ENCODE measurements around the gene CREB3L1.

GRCh38 chr11:46361283-46362155 lies 84.1 kb downstream of the CREB3L1 start:
- TF ChIP-seq, protein P1, sequence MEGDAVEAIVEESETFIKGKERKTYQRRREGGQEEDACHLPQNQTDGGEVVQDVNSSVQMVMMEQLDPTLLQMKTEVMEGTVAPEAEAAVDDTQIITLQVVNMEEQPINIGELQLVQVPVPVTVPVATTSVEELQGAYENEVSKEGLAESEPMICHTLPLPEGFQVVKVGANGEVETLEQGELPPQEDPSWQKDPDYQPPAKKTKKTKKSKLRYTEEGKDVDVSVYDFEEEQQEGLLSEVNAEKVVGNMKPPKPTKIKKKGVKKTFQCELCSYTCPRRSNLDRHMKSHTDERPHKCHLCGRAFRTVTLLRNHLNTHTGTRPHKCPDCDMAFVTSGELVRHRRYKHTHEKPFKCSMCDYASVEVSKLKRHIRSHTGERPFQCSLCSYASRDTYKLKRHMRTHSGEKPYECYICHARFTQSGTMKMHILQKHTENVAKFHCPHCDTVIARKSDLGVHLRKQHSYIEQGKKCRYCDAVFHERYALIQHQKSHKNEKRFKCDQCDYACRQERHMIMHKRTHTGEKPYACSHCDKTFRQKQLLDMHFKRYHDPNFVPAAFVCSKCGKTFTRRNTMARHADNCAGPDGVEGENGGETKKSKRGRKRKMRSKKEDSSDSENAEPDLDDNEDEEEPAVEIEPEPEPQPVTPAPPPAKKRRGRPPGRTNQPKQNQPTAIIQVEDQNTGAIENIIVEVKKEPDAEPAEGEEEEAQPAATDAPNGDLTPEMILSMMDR (IDR thresholded peaks at IDR 0.05; ENCODE audit: poor library complexity), result no peak
- TF ChIP-seq EZH2 (IDR thresholded peaks at IDR 0.05; ENCODE audit: borderline replicate concordance), result no peak
